Ovary (tissue), 3 donors: ENCODE results near the gene KBTBD12.

ENCODE experiments used
- POLR2A ChIP-seq: fragments of 450-650 bp; IDR thresholded peaks from one replicate; pipeline ENCODE4 v1.6.1; 2017; ENCODE audit warnings: antibody characterized with exemption, mild to moderate bottlenecking, moderate library complexity
- TF ChIP-seq, protein P1 (sequence below), 3 donors: fragments of 450-650 bp in 2 of 3; fragments of 200-600 bp in 1 of 3; IDR thresholded peaks; one replicate each; pipeline versions ENCODE4 v1.5.1 to v1.8.0; 2016 to 2022; ENCODE audit warnings: antibody characterized with exemption in 3 of 3, mild to moderate bottlenecking in 1 of 3
- donor health status: DM: no; HTN: no; CAD: no.

DNA sequence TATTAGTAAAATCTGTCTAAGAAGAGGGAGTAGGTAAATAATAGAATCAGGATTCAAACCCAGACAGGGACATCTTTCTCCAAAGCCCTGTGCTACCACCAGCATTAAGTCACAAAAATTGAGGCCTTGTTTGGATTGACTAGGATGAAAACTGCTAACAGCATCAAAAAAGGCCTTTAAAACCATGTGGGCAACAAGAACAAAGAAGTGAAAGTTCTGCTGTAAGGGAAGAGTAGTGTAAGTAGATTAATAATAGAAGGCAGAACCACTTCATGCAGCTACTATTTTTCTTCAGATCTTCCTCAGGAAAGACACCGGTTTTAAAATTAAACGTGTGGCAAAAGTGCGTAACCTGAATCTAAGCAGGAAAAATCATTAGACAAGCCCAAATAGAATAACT is 15.3 kb upstream of the KBTBD12 start:
- TF ChIP-seq POLR2A = no peak
- TF ChIP-seq, protein P1, sequence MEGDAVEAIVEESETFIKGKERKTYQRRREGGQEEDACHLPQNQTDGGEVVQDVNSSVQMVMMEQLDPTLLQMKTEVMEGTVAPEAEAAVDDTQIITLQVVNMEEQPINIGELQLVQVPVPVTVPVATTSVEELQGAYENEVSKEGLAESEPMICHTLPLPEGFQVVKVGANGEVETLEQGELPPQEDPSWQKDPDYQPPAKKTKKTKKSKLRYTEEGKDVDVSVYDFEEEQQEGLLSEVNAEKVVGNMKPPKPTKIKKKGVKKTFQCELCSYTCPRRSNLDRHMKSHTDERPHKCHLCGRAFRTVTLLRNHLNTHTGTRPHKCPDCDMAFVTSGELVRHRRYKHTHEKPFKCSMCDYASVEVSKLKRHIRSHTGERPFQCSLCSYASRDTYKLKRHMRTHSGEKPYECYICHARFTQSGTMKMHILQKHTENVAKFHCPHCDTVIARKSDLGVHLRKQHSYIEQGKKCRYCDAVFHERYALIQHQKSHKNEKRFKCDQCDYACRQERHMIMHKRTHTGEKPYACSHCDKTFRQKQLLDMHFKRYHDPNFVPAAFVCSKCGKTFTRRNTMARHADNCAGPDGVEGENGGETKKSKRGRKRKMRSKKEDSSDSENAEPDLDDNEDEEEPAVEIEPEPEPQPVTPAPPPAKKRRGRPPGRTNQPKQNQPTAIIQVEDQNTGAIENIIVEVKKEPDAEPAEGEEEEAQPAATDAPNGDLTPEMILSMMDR (IDR thresholded peaks at IDR 0.05) = no peak
